Parathyroid adenoma (tissue), 2 donors: ENCODE results near the gene WRNIP1.

Source experiments
- H2AFZ ChIP-seq: fragments of 300-600 bp; sonication (generic); one replicate; pipeline ENCODE4 v1.7.0; 2017; ENCODE audit warnings: antibody characterized with exemption, mild to moderate bottlenecking
- H3K27ac ChIP-seq: fragments of 300-600 bp; sonication (generic); one replicate; pipeline ENCODE4 v1.7.0; 2017
- H3K27me3 ChIP-seq: fragments of 300-600 bp; sonication (generic); one replicate; pipeline ENCODE4 v1.7.0; 2017; ENCODE audit warnings: low read length; ENCODE audit not compliant: control insufficient read depth, insufficient read depth
- H3K36me3 ChIP-seq: fragments of 300-600 bp; sonication (generic); one replicate; pipeline ENCODE4 v1.7.0; 2017; ENCODE audit warnings: low read length; ENCODE audit not compliant: control insufficient read depth, insufficient read depth
- H3K4me1 ChIP-seq: fragments of 300-600 bp; sonication (generic); one replicate; pipeline ENCODE4 v1.7.0; 2017; ENCODE audit warnings: control low read depth
- H3K4me2 ChIP-seq: fragments of 300-600 bp; sonication (generic); one replicate; pipeline ENCODE4 v1.7.0; 2017; ENCODE audit warnings: low read length
- H3K4me3 ChIP-seq: fragments of 300-600 bp; sonication (generic); one replicate; pipeline ENCODE4 v1.7.0; 2017; ENCODE audit warnings: low read depth, low read length
- H3K79me2 ChIP-seq: fragments of 300-600 bp; sonication (generic); one replicate; pipeline ENCODE4 v1.7.0; 2017; ENCODE audit warnings: control low read depth
- H3K9ac ChIP-seq: fragments of 300-600 bp; sonication (generic); one replicate; pipeline ENCODE4 v1.7.0; 2017; ENCODE audit warnings: mild to moderate bottlenecking
- H3K9me3 ChIP-seq: fragments of 300-600 bp; sonication (generic); one replicate; pipeline ENCODE4 v1.7.0; 2017; ENCODE audit warnings: low read length; ENCODE audit not compliant: control insufficient read depth
- TF ChIP-seq, protein P1 (sequence below): fragments of 300-600 bp; sonication (generic); IDR thresholded peaks from one replicate; pipeline ENCODE4 v1.7.0; 2017; ENCODE audit warnings: antibody characterized with exemption, mild to moderate bottlenecking
- donor health status: primary hyperparathyroidism.

Gene WRNIP1

DNA sequence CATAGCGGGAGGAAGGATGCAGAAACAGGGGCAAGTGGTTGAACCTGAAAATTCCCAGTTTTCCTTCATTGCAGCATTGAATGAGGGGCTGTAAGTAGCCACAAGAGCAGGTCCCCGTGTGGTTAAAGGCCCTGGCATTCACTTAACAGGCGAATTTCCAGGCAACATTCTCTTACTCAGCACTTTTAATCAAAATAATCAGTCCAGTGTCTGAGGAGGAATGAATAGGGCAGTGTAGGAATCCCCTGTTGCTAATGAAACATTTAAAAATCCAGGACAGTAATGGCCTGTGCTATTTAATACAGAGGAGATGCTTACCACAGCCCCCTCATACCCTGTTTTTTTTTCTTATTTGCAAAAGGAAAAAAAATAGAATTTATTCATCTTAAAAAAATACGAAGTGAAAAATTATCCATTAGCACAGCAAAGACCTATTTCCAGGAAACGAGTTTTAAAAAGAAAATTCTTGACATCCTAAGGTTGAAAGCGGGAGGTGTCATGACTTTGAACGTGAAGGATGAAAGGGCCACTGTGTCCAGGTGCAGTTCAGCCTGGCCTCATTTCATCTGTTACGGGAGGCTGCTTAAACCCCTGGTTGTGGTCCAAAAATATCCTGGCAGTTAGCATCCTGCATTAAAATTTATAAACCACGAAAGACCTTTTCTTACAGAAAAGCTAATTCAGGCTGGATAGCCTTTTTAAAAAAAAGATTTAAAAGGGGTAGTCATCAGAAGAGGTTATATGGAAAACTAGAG is 34.7 kb upstream of the WRNIP1 start:
- Histone ChIP-seq H3K27ac (no peak overlapping the region), H3K4me2 (no peak overlapping the region), H3K36me3 (no peaks in the 10 kb centered on the region), H3K27me3 (no peaks in the 10 kb centered on the region), H3K9ac (no peak overlapping the region), H3K9me3 (no peaks in the 10 kb centered on the region), H3K4me3 (no peak overlapping the region), H3K79me2 (no peaks in the 10 kb centered on the region), H3K4me1 (peaks cover 16% of the 10 kb centered on the region), H2AFZ (peak overlapping the region; percentile 2)
- TF ChIP-seq, protein P1, sequence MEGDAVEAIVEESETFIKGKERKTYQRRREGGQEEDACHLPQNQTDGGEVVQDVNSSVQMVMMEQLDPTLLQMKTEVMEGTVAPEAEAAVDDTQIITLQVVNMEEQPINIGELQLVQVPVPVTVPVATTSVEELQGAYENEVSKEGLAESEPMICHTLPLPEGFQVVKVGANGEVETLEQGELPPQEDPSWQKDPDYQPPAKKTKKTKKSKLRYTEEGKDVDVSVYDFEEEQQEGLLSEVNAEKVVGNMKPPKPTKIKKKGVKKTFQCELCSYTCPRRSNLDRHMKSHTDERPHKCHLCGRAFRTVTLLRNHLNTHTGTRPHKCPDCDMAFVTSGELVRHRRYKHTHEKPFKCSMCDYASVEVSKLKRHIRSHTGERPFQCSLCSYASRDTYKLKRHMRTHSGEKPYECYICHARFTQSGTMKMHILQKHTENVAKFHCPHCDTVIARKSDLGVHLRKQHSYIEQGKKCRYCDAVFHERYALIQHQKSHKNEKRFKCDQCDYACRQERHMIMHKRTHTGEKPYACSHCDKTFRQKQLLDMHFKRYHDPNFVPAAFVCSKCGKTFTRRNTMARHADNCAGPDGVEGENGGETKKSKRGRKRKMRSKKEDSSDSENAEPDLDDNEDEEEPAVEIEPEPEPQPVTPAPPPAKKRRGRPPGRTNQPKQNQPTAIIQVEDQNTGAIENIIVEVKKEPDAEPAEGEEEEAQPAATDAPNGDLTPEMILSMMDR = no peak

DNA sequence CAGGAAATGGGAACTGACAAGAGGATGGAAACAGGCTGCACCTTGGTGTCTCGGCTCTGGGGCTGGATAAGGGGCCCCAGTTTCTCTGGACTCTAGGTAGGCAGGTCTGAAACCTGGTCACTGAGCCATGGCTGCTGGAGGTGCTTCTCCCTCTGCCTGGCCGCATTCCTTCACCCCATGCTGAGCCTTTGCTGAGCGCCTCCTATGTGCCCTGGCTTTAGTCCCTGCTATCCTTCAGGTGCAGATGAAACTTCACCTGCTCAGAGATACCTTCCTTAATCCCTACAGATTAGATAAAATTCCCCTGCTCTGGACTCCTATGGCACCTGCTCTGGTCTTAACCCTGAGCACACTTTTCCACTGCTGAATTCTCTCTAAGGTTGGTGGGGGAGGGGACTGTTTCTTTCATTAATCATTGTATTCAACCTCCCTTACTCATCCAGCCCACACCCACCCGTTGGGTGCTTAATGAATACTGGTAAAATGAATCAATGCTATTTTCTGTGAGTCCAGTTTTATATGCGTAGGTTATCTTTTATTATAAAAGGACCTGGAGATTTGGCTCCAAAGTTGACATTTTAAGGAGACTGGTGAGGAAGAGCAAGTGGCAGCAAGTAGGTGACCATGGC is 33.8 kb upstream of the WRNIP1 start:
- Histone ChIP-seq H3K79me2 (no peaks in the 10 kb centered on the region), H2AFZ (no peak overlapping the region), H3K9me3 (no peaks in the 10 kb centered on the region), H3K4me1 (peaks cover 12% of the 10 kb centered on the region), H3K27ac (no peak overlapping the region), H3K36me3 (no peaks in the 10 kb centered on the region), H3K4me3 (no peak overlapping the region), H3K4me2 (no peak overlapping the region), H3K27me3 (no peaks in the 10 kb centered on the region), H3K9ac (no peak overlapping the region)
- TF ChIP-seq, protein P1 = no peak

DNA sequence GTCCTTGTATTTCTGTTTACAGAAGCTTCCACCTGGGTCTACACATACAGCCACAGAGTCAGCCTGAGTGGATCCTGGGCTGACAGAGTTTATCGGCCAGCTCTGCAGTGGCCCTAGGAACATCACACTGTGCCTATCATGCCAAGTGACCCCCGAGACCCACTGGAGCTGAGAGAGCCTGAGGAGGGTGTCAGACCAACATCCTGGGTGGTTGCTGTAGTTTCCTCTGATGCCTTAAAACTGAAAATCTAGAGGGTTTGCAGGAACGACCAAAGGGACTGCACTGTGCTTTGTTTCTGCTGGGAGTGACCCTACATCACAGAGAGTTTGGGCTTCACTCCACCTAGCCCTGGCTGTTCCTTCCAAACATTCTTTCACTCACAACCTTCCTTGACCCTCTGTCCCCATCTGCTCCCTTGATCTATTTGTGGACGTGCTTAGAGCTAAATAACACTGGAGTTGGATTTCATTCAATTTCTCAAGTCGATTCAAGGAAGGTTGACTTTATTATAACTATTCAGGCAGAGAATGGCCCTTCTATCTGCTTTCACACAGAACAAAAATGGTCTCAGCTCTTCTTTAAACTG is 32.6 kb upstream of the WRNIP1 start:
- peaks cover 12% of the 10 kb centered on the region for H3K4me1 ChIP-seq

DNA sequence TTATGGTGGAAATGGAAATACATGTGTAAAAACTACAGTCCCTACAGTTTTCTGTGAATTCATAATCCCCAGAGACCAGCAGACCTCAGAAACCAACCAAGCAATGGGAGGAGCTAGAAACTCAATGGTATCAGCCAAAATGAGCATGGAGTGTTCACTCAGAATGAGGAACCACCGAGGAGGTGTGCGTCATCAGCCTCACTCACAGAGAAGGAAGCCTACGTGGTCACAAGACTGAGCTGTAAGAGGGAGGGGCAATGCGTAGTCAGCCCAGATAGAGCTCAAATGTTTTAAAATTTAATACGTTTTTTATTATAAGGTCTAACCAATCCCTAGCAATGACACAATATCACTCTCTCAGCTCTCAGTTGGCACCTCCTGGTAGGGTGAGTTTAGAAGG is 31.9 kb upstream of the WRNIP1 start:
- Histone ChIP-seq H3K27ac (no peak overlapping the region), H3K27me3 (no peaks in the 10 kb centered on the region), H3K9me3 (no peaks in the 10 kb centered on the region), H3K4me3 (no peak overlapping the region), H3K79me2 (no peaks in the 10 kb centered on the region), H3K36me3 (no peaks in the 10 kb centered on the region), H3K4me1 (peaks cover 12% of the 10 kb centered on the region), H2AFZ (no peak overlapping the region), H3K9ac (no peak overlapping the region), H3K4me2 (no peak overlapping the region)
- TF ChIP-seq, protein P1 = no peak

More for the DNA sequence above, 32.6 kb upstream of the WRNIP1 start:
- TF ChIP-seq, protein P1 = no peak
- Histone ChIP-seq H3K4me3 (no peak overlapping the region), H3K9me3 (no peaks in the 10 kb centered on the region), H3K27me3 (no peaks in the 10 kb centered on the region), H3K36me3 (no peaks in the 10 kb centered on the region), H3K9ac (no peak overlapping the region), H2AFZ (peak overlapping the region; percentile 9), H3K79me2 (no peaks in the 10 kb centered on the region), H3K4me2 (no peak overlapping the region), H3K27ac (no peak overlapping the region)
